ENCODE measurements around the gene TTLL11. TPM values are rescaled to one million over a fixed set of nuclear protein-coding genes. Genes with fewer than 3 reads are reported as not detected.

The TTLL11 gene
- total and polyA plus RNA-seq, 2 of the 8 experiments (the other 6 are each of a cell fraction or from before 2014, with no cell fraction given) = 0.56 to 0.80 TPM

GRCh38 chr9:122042056-122042455, 51.1 kb downstream of the TTLL11 start:
- Histone ChIP-seq H3K18ac (ENCODE audit: extremely low read depth, low read length) (no peak overlapping the region), H3K9me3 (ENCODE audit: insufficient read depth in 2 of 2, low read depth in 1 of 2, low read length in 1 of 2) (no peaks in the 10 kb centered on the region), H2AFZ (ENCODE audit: low read length) (no peak overlapping the region), H3K4me2 (ENCODE audit: insufficient read depth in 1 of 2, low read depth in 2 of 2, low read length in 2 of 2) (no peak overlapping the region), H2BK120ac (replicated peaks; ENCODE audit: low read depth, low read length) (no peak overlapping the region), H3K4me3 (ENCODE audit: extremely low read depth in 1 of 4, insufficient read depth in 2 of 4, low read depth in 3 of 4, low read length in 4 of 4) (no peak overlapping the region), H3K79me2 (ENCODE audit: control insufficient read depth in 1 of 2, insufficient read depth in 2 of 2, low read length in 2 of 2) (no peaks in the 10 kb centered on the region), H4K5ac (ENCODE audit: insufficient read length, low read depth, low read length) (no peak overlapping the region), H3K27ac (ENCODE audit: low read depth, low read length) (no peak overlapping the region), H3K4ac (replicated peaks; ENCODE audit: insufficient read length, low read depth, low read length) (no peak overlapping the region), H3K27me3 (replicated peaks in 1 of 4; ENCODE audit: control insufficient read depth in 3 of 4, extremely low read depth in 1 of 4, insufficient read depth in 3 of 4, low read length in 3 of 4) (no peaks in the 10 kb centered on the region), H4K20me1 (replicated peaks in 1 of 2; ENCODE audit: control insufficient read depth in 1 of 2, insufficient read depth in 2 of 2, low read length in 2 of 2) (no peaks in the 10 kb centered on the region), H4K91ac (replicated peaks; ENCODE audit: insufficient read length, low read length) (no peak overlapping the region), H3K56ac (replicated peaks; ENCODE audit: insufficient read length, low read depth, low read length) (no peak overlapping the region), H3K4me1 (replicated peaks in 1 of 4; ENCODE audit: control insufficient read depth in 3 of 4, insufficient read depth in 4 of 4, low read length in 3 of 4) (no peaks in the 10 kb centered on the region; a peak in 1 of 7 replicates), H3K23ac (ENCODE audit: insufficient read length) (no peak overlapping the region), H3K36me3 (ENCODE audit: control insufficient read depth in 2 of 4, insufficient read depth in 4 of 4, low read length in 3 of 4) (no peaks in the 10 kb centered on the region), H3K79me1 (ENCODE audit: low read depth, low read length) (no peaks in the 10 kb centered on the region), H2BK15ac (ENCODE audit: low read length) (no peak overlapping the region), H2BK5ac (ENCODE audit: low read depth, low read length) (no peak overlapping the region), H4K8ac (ENCODE audit: extremely low read depth, insufficient read depth, low read length) (no peak overlapping the region), H3K9ac (replicated peaks in 1 of 4; ENCODE audit: extremely low read depth in 1 of 4, low read depth in 3 of 4, low read length in 3 of 4) (no peak overlapping the region), H3K14ac (ENCODE audit: insufficient read length) (no peak overlapping the region), H2AK5ac (ENCODE audit: low read depth, low read length) (no peak overlapping the region), H2BK20ac (ENCODE audit: low read length) (no peak overlapping the region), H3K23me2 (ENCODE audit: low read depth, low read length) (no peaks in the 10 kb centered on the region), H2BK12ac (ENCODE audit: low read depth, low read length) (no peak overlapping the region)
- FAIRE-seq (no peak), DNase-seq (ENCODE audit: low read depth in 1 of 2, low spot score in 2 of 2) (no peak)
- CTCF ChIA-PET (ENCODE audit: partially characterized antibody) = interaction anchor here (1.1 to 1.3 kb wide), 2 partner anchors 15 to 387 kb away, joined by 3 read pairs; no protein-coding TSS in a partner anchor
- POLR2A ChIA-PET (ENCODE audit: partially characterized antibody) = interaction anchor here (1.5 kb wide), 1 partner anchor 14 kb away, joined by 3 read pairs; no protein-coding TSS in a partner anchor
- WGBS, 2 experiments (ENCODE audit: extremely low coverage in 1 of 2, insufficient coverage in 1 of 2, insufficient read length in 1 of 2, insufficient replicate concordance in 2 of 2, low coverage in 1 of 2, low lambda C conversion rate in 2 of 2, missing lambda C conversion rate in 1 of 2) = 86% methylated on average over 7 of the region's 7 CpGs; no CpG with 5 or more reads in 1 of the 2 experiments
- TF ChIP-seq CREB1 (IDR thresholded peaks at IDR 0.05) (no peak), MAX (IDR thresholded peaks at IDR 0.05) (no peak), CHD1 (IDR thresholded peaks at IDR 0.05; ENCODE audit: low read depth, low read length) (no peak), RNF2 (IDR thresholded peaks at IDR 0.05; ENCODE audit: borderline replicate concordance, low read depth, low read length, missing control alignments, poor library complexity, severe bottlenecking) (no peak), SIRT6 (IDR thresholded peaks at IDR 0.05; ENCODE audit: low read length) (no peak), RBBP5 (IDR thresholded peaks at IDR 0.05; ENCODE audit: borderline replicate concordance, low read depth, low read length) (no peak), ATF2 (IDR thresholded peaks at IDR 0.05; ENCODE audit: low read length) (no peak), TAF7 (optimal IDR thresholded peaks at IDR 0.05; ENCODE audit: borderline replicate concordance, low read depth, low read length) (no peak), POU5F1 (IDR thresholded peaks at IDR 0.05; ENCODE audit: low read depth, low read length) (no peak), HDAC2 (IDR thresholded peaks at IDR 0.05; ENCODE audit: borderline replicate concordance in 1 of 2, low read depth in 2 of 2, low read length in 2 of 2) (no peak), NANOG (IDR thresholded peaks at IDR 0.05; ENCODE audit: insufficient read depth, low read depth, low read length, poor library complexity, severe bottlenecking) (no peak), POLR2A (IDR thresholded peaks at IDR 0.05; ENCODE audit: control extremely low read depth in 1 of 2, low read depth in 2 of 2, low read length in 2 of 2) (no peak)

Measured in H1 (cell line).